Measurements from ENCODE around the gene CLDN9.
A peak's percentile ranks its signal among the peaks of the same experiment; 100 is the strongest.

CLDN9 gene

GRCh38 chr16:2968738-2969544, 43.8 kb upstream of the CLDN9 start, which contains the start of gene PAQR4:
TSS of gene PAQR4 (plus strand) at chr16:2969348. CDS start at chr16:2969675, 327 bp downstream.
- TF ChIP-seq CTCF (IDR thresholded peaks at IDR 0.05; ENCODE audit: low read depth, low read length): no peak
- H3K4me3 ChIP-seq (ENCODE audit: low read depth, low read length): peak within 1 kb of the TSS; percentile 66

GRCh38 chr16:2969545-2970521, 42.9 kb upstream of the CLDN9 start:
- Histone ChIP-seq H3K9me3 (ENCODE audit: severe bottlenecking) (peaks cover 3% of the 10 kb centered on the region), H3K4me3 (ENCODE audit: low read depth, low read length) (peak overlapping the region; percentile 66), H3K27ac (peak overlapping the region; percentile 96), H3K27me3 (ENCODE audit: insufficient read depth, low read depth, severe bottlenecking) (no peaks in the 10 kb centered on the region), H3K36me3 (peaks cover 77% of the 10 kb centered on the region)
- peak; percentile 70 for TF ChIP-seq CTCF (IDR thresholded peaks at IDR 0.05; ENCODE audit: low read depth, low read length)
- DNase-seq: peak; percentile 92

More at GRCh38 chr16:2968738-2969544, 43.8 kb upstream of the CLDN9 start, which contains the start of gene PAQR4:
- Histone ChIP-seq H3K9me3 (ENCODE audit: severe bottlenecking) (peaks cover 3% of the 10 kb centered on the region), H3K36me3 (peaks cover 68% of the 10 kb centered on the region), H3K27me3 (ENCODE audit: insufficient read depth, low read depth, severe bottlenecking) (no peaks in the 10 kb centered on the region), H3K27ac (peak within 1 kb of the TSS; percentile 96)
- peak; percentile 88 for DNase-seq

- peaks cover 3% of the 10 kb centered on the region for H3K9me3 ChIP-seq (ENCODE audit: severe bottlenecking)
- DNase-seq: no peak
- no peak for TF ChIP-seq CTCF (IDR thresholded peaks at IDR 0.05; ENCODE audit: low read depth, low read length)
- peak overlapping the region; percentile 66 for H3K4me3 ChIP-seq (ENCODE audit: low read depth, low read length)
- H3K27me3 ChIP-seq (ENCODE audit: insufficient read depth, low read depth, severe bottlenecking): no peaks in the 10 kb centered on the region
- H3K27ac ChIP-seq: peak overlapping the region; percentile 96
- peaks cover 85% of the 10 kb centered on the region for H3K36me3 ChIP-seq
Observed at GRCh38 chr16:2970563-2970962, 42.2 kb upstream of the CLDN9 start.

- no peaks in the 10 kb centered on the region for H3K27me3 ChIP-seq (ENCODE audit: insufficient read depth, low read depth, severe bottlenecking)
- DNase-seq: no peak
- 0 out of 2 replicates have a peak, but pooled peaks have one; percentile 5 for TF ChIP-seq CTCF (IDR thresholded peaks at IDR 0.05; ENCODE audit: low read depth, low read length)
- peaks cover 3% of the 10 kb centered on the region for H3K9me3 ChIP-seq (ENCODE audit: severe bottlenecking)
- peak overlapping the region; percentile 9 for H3K27ac ChIP-seq
- H3K36me3 ChIP-seq: peaks cover 86% of the 10 kb centered on the region
- peak overlapping the region; percentile 66 for H3K4me3 ChIP-seq (ENCODE audit: low read depth, low read length)
Observed at GRCh38 chr16:2971134-2971984, 41.4 kb upstream of the CLDN9 start.

Measured in WERI-Rb-1 (cell line).